Pancreas (tissue), 10 donors: ENCODE results near the gene IL16. TPM values are rescaled to one million over a fixed set of nuclear protein-coding genes. Genes with fewer than 3 reads are reported as not detected.

Experiments
- ATAC-seq, 4 donors: fragments of 200-7000 bp; cut with Tn5 transposase; one replicate each; pipeline versions ENCODE4 v1.8.0 to v1.9.1; 2020; ENCODE audit warnings: mild to moderate bottlenecking in 4 of 4, moderate library complexity in 4 of 4
- DNase-seq, 6 donors: peaks; one replicate each; pipeline ENCODE4 v3.0.0-alpha.2; 2020
- FAIRE-seq: peaks from 2 replicates; lab custom pipeline; 2012; peaks lifted over from hg19 to GRCh38; lab: Jason Lieb, UNC
- H3K27ac ChIP-seq, 4 donors: fragments of 200-600 bp; sonication (generic); 1 replicate in 3 of 4; 2 replicates in 1 of 4; pipeline versions ENCODE4 v1.5.0 to v1.8.0; 2020
- H3K27me3 ChIP-seq, 4 donors: fragments of 200-600 bp; one replicate each; pipeline ENCODE4 v1.8.0; 2021
- H3K36me3 ChIP-seq, 3 donors: fragments of 200-600 bp; sonication (generic) in 1 of 3; one replicate each; pipeline versions ENCODE4 v1.5.0 to v1.8.0; 2020 to 2021
- H3K4me1 ChIP-seq, 3 donors: fragments of 200-600 bp; one replicate each; pipeline ENCODE4 v1.8.0; 2021
- H3K4me3 ChIP-seq, 4 donors: fragments of 200-600 bp; sonication (generic) in 2 of 4; one replicate each; pipeline versions ENCODE4 v1.5.0 to v1.8.0; 2020 to 2021
- H3K9me3 ChIP-seq, 4 donors: fragments of 200-600 bp; one replicate each; pipeline ENCODE4 v1.8.0; 2021
- CTCF ChIP-seq, 4 donors: fragments of 200-600 bp; sonication (generic) in 3 of 4; IDR thresholded peaks; one replicate each; pipeline versions ENCODE4 v1.5.0 to v1.8.0; 2021; ENCODE audit warnings: antibody characterized with exemption in 4 of 4
- WGBS, 2 donors: extraction: QIAGEN DNeasy Blood & Tissue Kit; methylation state at CpG; one replicate each; pipeline ENCODE4 v1.1.7; 2013; 5-methylcytosine and 5-hydroxymethylcytosine counted together
- intact Hi-C, 3 donors: fragments of 100-400 bp; cut with DNase I; formaldehyde crosslinking; loops; one replicate each; pipeline versions ENCODE4 v1.11.1 to v1.14.2; 2022
- polyA plus RNA-seq, 2 donors: library from polyadenylated mRNA; stranded (reverse); fragments of 200-250 nt; gene quantifications; one replicate each; pipeline ENCODE4 v1.2.3, GENCODE V29; 2013
- total RNA-seq, 6 donors: library from RNA; stranded (reverse); fragmentation: NEBNext Ultra II Directional in 4 of 6; extraction: Animal tissue kit (Norgen Biotek cat#: 25700) in 4 of 6; gene quantifications; one replicate each; pipeline versions ENCODE4 v1.2.1 to v1.2.4, GENCODE V29; 2021 to 2023
- donor health status: healthy with polysubstance abuse.
- donor health status: DM: no; HTN: no; CAD: no; lungs with moderate emphysema.
- donor health status: DM: no; HTN: no; CAD: no.
- donor health status: control.
- donor health status: control.
- donor health status: Bipolar disorder and iron deficiency.
- donor health status: DM: yes; HTN: yes; CAD: no.
- donor health status: DM: no; HTN: no; CAD: no.
- donor health status: DM: no; HTN: no; CAD: no.
- donor health status: DM: yes; HTN: yes; CAD: no.

The IL16 gene
- total and polyA plus RNA-seq, 8 donors: 0.79 to 7.0 (median 2.4) TPM

GRCh38 chr15:81349271-81349670, 152.6 kb downstream of the IL16 start:
- TF ChIP-seq CTCF (IDR thresholded peaks at IDR 0.05): no peak
- ATAC-seq (no peak), FAIRE-seq (no peak), DNase-seq (no peak)
- Histone ChIP-seq H3K27me3 (no peaks in the 10 kb centered on the region), H3K4me3 (no peak overlapping the region), H3K9me3 (no peaks in the 10 kb centered on the region), H3K27ac (no peak overlapping the region), H3K4me1 (no peaks in the 10 kb centered on the region), H3K36me3 (no peaks in the 10 kb centered on the region)
- intact Hi-C loops: no loop called here
- WGBS, 2 donors: 98 to 100% methylated on average over 3 of the region's 3 CpGs

GRCh38 chr15:81351651-81352050, 155.0 kb downstream of the IL16 start:
- no peak overlapping the region for H3K27ac ChIP-seq
- no peak for TF ChIP-seq CTCF (IDR thresholded peaks at IDR 0.05)
- DNase-seq: no peak
- no peak for FAIRE-seq
- no peaks in the 10 kb centered on the region for H3K36me3 ChIP-seq
- H3K27me3 ChIP-seq: no peaks in the 10 kb centered on the region
- 87% methylated on average over 5 of the region's 5 CpGs for WGBS, 2 donors
- no peak for ATAC-seq
- no peaks in the 10 kb centered on the region for H3K4me1 ChIP-seq
- H3K4me3 ChIP-seq: no peak overlapping the region
- no peaks in the 10 kb centered on the region for H3K9me3 ChIP-seq
- intact Hi-C loops: no loop called here

- Histone ChIP-seq H3K4me3 (no peak overlapping the region), H3K9me3 (no peaks in the 10 kb centered on the region), H3K27ac (no peak overlapping the region), H3K4me1 (no peaks in the 10 kb centered on the region), H3K27me3 (no peaks in the 10 kb centered on the region), H3K36me3 (no peaks in the 10 kb centered on the region)
- no peak for TF ChIP-seq CTCF (IDR thresholded peaks at IDR 0.05)
- 88 to 93% methylated on average over 5 of the region's 5 CpGs for WGBS, 2 donors
- FAIRE-seq: no peak
- DNase-seq: no peak
- no peak for ATAC-seq
- intact Hi-C loops: no loop called here
Measured at GRCh38 chr15:81356252-81356651, 159.6 kb downstream of the IL16 start.

- Histone ChIP-seq H3K9me3 (no peaks in the 10 kb centered on the region), H3K36me3 (no peaks in the 10 kb centered on the region), H3K27ac (no peak overlapping the region), H3K4me1 (no peaks in the 10 kb centered on the region), H3K27me3 (no peaks in the 10 kb centered on the region), H3K4me3 (no peak overlapping the region)
- ATAC-seq: no peak
- FAIRE-seq: no peak
- WGBS, 2 donors: 79 to 83% methylated on average over 6 of the region's 6 CpGs
- intact Hi-C loops: no loop called here
- DNase-seq: no peak
- no peak for TF ChIP-seq CTCF (IDR thresholded peaks at IDR 0.05)
Measured at GRCh38 chr15:81357180-81357686, 160.6 kb downstream of the IL16 start.

GRCh38 chr15:81358248-81358647, 161.6 kb downstream of the IL16 start:
- FAIRE-seq (no peak), DNase-seq (no peak), ATAC-seq (no peak)
- 93 to 95% methylated on average over 6 of the region's 6 CpGs for WGBS, 2 donors
- no peaks in the 10 kb centered on the region for H3K9me3 ChIP-seq
- intact Hi-C loops: no loop called here
- no peak for TF ChIP-seq CTCF (IDR thresholded peaks at IDR 0.05)
- H3K27ac ChIP-seq: no peak overlapping the region
- H3K36me3 ChIP-seq: no peaks in the 10 kb centered on the region
- H3K27me3 ChIP-seq: no peaks in the 10 kb centered on the region
- H3K4me3 ChIP-seq: no peak overlapping the region
- no peaks in the 10 kb centered on the region for H3K4me1 ChIP-seq
